Panc1 (cell line): ENCODE results near the gene EGFL7. TPM values are rescaled to one million over a fixed set of nuclear protein-coding genes. Genes with fewer than 3 reads are reported as not detected.
A peak's percentile ranks its signal among the peaks of the same experiment; 100 is the strongest.

Source experiments
- ATAC-seq: fragments of 200-7000 bp; cut with Tn5 transposase; 2 replicates; pipeline ENCODE4 v1.9.1; 2020; ENCODE audit warnings: mild to moderate bottlenecking, moderate library complexity
- BruUV-seq: library from RNA; stranded (reverse); fragments of 400-500 nt; replicated peaks from 2 replicates; lab custom pipeline; 2021; lab: Mats Ljungman, UMichigan
- CTCF ChIA-PET: fragments of 300-600 bp; sonication (Branson Sonifier 250); formaldehyde crosslinking; loops from one replicate; lab custom pipeline; 2022; ENCODE audit warnings: antibody characterized with exemption; lab: Charles Lee
- POLR2A ChIA-PET: fragments of 300-600 bp; sonication (Branson Sonifier 250); formaldehyde crosslinking; loops from one replicate; lab custom pipeline; 2022; ENCODE audit warnings: antibody characterized with exemption; lab: Charles Lee
- DNase-seq: peaks from one replicate; pipeline ENCODE4 v3.0.0-alpha.2; 2010; ENCODE audit warnings: low read depth, low spot score
- H3K27ac ChIP-seq: 2 replicates; pipeline ENCODE4 v1.5.1; 2011; ENCODE audit warnings: mild to moderate bottlenecking, low read length, inconsistent platforms
- H3K27me3 ChIP-seq: fragments of 200-500 bp; sonication (Bioruptor generic); 2 replicates; pipeline ENCODE4 v1.6.0; 2014; ENCODE audit warnings: low read length, inconsistent platforms; ENCODE audit not compliant: control insufficient read depth, insufficient read depth
- H3K36me3 ChIP-seq: fragments of 200-500 bp; sonication (Bioruptor generic); 2 replicates; pipeline ENCODE4 v1.5.1; 2014; ENCODE audit warnings: inconsistent platforms, mild to moderate bottlenecking, low read length, moderate library complexity; ENCODE audit not compliant: control insufficient read depth, insufficient read depth
- H3K4me1 ChIP-seq: 2 replicates; pipeline ENCODE4 v1.5.1; 2011; ENCODE audit warnings: inconsistent platforms, mild to moderate bottlenecking, low read length, moderate library complexity; ENCODE audit not compliant: control insufficient read depth, insufficient read depth
- H3K4me3 ChIP-seq, 2 experiments: 2 replicates each; pipeline ENCODE4 v1.5.1; 2011 to 2012; ENCODE audit warnings: low read depth in 2 of 2, low read length in 2 of 2, mild to moderate bottlenecking in 2 of 2, inconsistent platforms in 1 of 2, moderate library complexity in 1 of 2
- H3K9me3 ChIP-seq: fragments of 200-500 bp; sonication (Bioruptor generic); 2 replicates; pipeline ENCODE4 v1.5.1; 2014; ENCODE audit warnings: low read depth, mild to moderate bottlenecking, inconsistent platforms, low read length, moderate library complexity; ENCODE audit not compliant: control insufficient read depth, insufficient read depth
- CTCF ChIP-seq: fragments of 450-650 bp; IDR thresholded peaks from 2 replicates; pipeline ENCODE4 v1.5.1; 2017; ENCODE audit warnings: mild to moderate bottlenecking
- POLR2AphosphoS5 ChIP-seq: IDR thresholded peaks from 2 replicates; pipeline ENCODE4 v1.6.1; 2012; ENCODE audit warnings: mild to moderate bottlenecking, low read depth, low read length, moderate library complexity
- REST ChIP-seq, 2 experiments: IDR thresholded peaks; 2 replicates each; pipeline ENCODE4 v1.6.1; 2011 to 2012; ENCODE audit warnings: low read depth in 2 of 2, control low read depth in 1 of 2, low read length in 1 of 2, mild to moderate bottlenecking in 1 of 2, moderate library complexity in 1 of 2; ENCODE audit not compliant: insufficient read depth in 1 of 2
- SIN3A ChIP-seq: IDR thresholded peaks from 2 replicates; pipeline ENCODE4 v1.6.1; 2012; ENCODE audit warnings: low read depth, mild to moderate bottlenecking, low read length, moderate library complexity, borderline replicate concordance; ENCODE audit not compliant: insufficient read depth
- TCF7L2 ChIP-seq: IDR thresholded peaks from 2 replicates; pipeline ENCODE4 v1.6.1; 2011; ENCODE audit warnings: mild to moderate bottlenecking, low read depth, low read length, inconsistent platforms
- in situ Hi-C: cut with HindIII; loops from 2 replicates; pipeline ENCODE4 v1.10.0; 2016; ENCODE audit warnings: low sequenced_read_pairs, low pct_unique_long_range_greater_than_20kb
- intact Hi-C: fragments of 100-400 bp; cut with micrococcal nuclease; formaldehyde crosslinking; loops from one replicate; pipeline ENCODE4 v1.10.0; 2022; ENCODE audit not compliant: unreplicated experiment
- total RNA-seq: library from RNA; stranded (reverse); gene quantifications from one replicate; pipeline ENCODE4 v1.2.1, GENCODE V29; 2021; ENCODE audit not compliant: unreplicated experiment

EGFL7 gene
- total RNA-seq, 1 experiment from 2014 or later: 42.3 TPM

GRCh38 chr9:136668983-136669790 is 6.5 kb downstream of the EGFL7 start:
- DNase-seq (no peak), ATAC-seq (peak; percentile 15)
- no peak overlapping the region for H3K4me3 ChIP-seq
- TF ChIP-seq REST (IDR thresholded peaks at IDR 0.05; ENCODE audit: insufficient read depth in 1 of 2, low read depth in 2 of 2, low read length in 1 of 2): no peak
- TF ChIP-seq POLR2AphosphoS5: no peak
- no peak for TF ChIP-seq TCF7L2
- no peak for TF ChIP-seq CTCF
- no peak for TF ChIP-seq SIN3A
- POLR2A ChIA-PET: interaction anchor here (0.5 kb wide), 1 partner anchor 12 kb away, joined by 6 read pairs; no protein-coding TSS in a partner anchor
- intact Hi-C loops: no loop called here
- H3K36me3 ChIP-seq: no peaks in the 10 kb centered on the region
- no peaks in the 10 kb centered on the region for H3K27me3 ChIP-seq
- CTCF ChIA-PET: no interaction called here
- H3K27ac ChIP-seq: peak overlapping the region; percentile 54; the same call in 1 of the 2 replicates
- no peaks in the 10 kb centered on the region for H3K9me3 ChIP-seq
- no TSS peak for BruUV-seq
- in situ Hi-C loops: no loop called here
- peaks cover 59% of the 10 kb centered on the region for H3K4me1 ChIP-seq

- no peak overlapping the region for H3K4me3 ChIP-seq
- no peak for ATAC-seq
- no peaks in the 10 kb centered on the region for H3K27me3 ChIP-seq
- peaks cover 59% of the 10 kb centered on the region for H3K4me1 ChIP-seq
- intact Hi-C loops (no loop called here), in situ Hi-C loops (no loop called here)
- no peaks in the 10 kb centered on the region for H3K9me3 ChIP-seq
- DNase-seq: no peak
- ChIA-PET POLR2A (interaction anchor here (0.6 kb wide), 1 partner anchor 1498 kb away, joined by 6 read pairs; no protein-coding TSS in a partner anchor), CTCF (no interaction called here)
- no TSS peak for BruUV-seq
- no peaks in the 10 kb centered on the region for H3K36me3 ChIP-seq
- H3K27ac ChIP-seq: 0 out of 2 replicates have a peak overlapping the region, but pooled peaks have one; percentile 29
- TF ChIP-seq CTCF (no peak), SIN3A (no peak), POLR2AphosphoS5 (no peak), REST (IDR thresholded peaks at IDR 0.05; ENCODE audit: insufficient read depth in 1 of 2, low read depth in 2 of 2, low read length in 1 of 2) (no peak), TCF7L2 (no peak)
These were observed 7.2 kb downstream of the EGFL7 start for GRCh38 chr9:136669791-136670464.
